Cortex of kidney (tissue), 1 donor: ENCODE measurements around the gene ELOB.
"Not testable (repeated sequence)": the region's sequence is repeated elsewhere in the genome, so short reads cannot be mapped to it uniquely, and the experiment has no call there.

Experiments used
- DNase-seq: peaks from one replicate; lab custom pipeline; 2025; lab: John Stamatoyannopoulos, UW

Gene ELOB

GRCh38 chr16:2748757-2749455 is 28.2 kb downstream of the ELOB start:
- no peak for DNase-seq

DNA sequence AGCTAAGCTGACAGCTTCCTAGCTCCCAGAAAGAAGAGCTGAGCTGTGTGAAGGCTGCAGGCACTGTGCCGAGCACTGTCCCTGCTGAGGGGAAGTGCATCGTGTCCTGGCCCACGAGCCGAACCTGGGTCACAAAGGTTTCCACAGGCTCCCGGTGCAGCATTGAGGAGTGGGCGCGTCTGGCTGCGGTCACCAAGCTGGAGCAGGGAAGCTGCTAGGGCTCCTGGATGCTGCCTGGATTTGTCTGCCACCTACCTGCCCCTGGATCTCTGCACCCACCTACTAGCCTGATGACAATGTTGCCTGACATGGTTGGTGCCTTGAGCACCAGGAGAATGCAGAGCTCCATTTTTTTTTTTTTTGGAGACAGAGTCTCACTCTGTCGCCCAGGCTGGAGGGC is 31.1 kb downstream of the ELOB start:
- no peak for DNase-seq

DNA sequence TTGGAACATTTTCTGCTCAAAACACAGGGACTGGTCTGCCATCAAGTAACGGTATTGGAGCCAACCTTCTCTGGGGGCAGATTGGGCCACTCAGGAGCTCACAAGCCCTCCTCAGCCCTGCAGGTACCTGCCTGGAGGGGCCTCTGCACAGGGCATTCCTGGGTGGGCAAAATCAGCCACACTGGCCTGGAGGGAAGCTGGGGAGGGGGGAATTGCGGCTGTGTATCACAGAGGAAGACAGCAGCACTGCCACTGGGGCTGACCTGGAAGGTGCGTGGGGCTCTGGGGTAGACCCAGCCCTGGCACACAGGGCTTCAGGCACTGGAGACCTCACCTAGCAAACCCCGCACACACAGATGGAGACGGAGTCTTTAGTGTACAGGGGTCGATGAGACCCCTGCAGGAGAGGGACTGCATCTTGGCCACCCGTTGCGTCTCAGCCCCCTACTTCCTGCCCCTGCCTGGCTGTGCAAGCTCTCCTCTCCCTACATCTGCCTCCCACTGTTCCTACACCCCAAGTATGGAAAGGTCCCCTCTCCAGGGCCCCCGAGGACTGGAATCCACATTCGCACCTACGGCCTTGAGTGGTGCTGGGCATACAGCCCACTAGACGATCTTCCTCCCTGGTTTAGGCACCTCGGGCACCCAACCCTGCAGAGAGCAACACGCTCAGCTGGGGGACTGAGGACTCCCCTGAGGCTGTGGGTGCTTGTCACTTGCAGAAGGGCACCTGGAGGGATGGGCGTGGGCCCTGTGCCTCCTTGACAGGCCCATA is 31.8 kb downstream of the ELOB start:
- no peak for DNase-seq

- DNase-seq: no peak
Measured at GRCh38 chr16:2744711-2745110, 32.4 kb downstream of the ELOB start.

- DNase-seq: no peak
Measured at GRCh38 chr16:2743007-2743810, 33.9 kb downstream of the ELOB start.

GRCh38 chr16:2742323-2743006 is 34.6 kb downstream of the ELOB start:
- no peak for DNase-seq

GRCh38 chr16:2741168-2741567 is 35.9 kb downstream of the ELOB start:
- no peak for DNase-seq

GRCh38 chr16:2740476-2740875 is 36.6 kb downstream of the ELOB start:
- DNase-seq: no peak

- DNase-seq: no peak
Measured at GRCh38 chr16:2739625-2740430, 37.3 kb downstream of the ELOB start.

GRCh38 chr16:2738615-2739014 is 38.5 kb downstream of the ELOB start:
- DNase-seq: no peak

DNA sequence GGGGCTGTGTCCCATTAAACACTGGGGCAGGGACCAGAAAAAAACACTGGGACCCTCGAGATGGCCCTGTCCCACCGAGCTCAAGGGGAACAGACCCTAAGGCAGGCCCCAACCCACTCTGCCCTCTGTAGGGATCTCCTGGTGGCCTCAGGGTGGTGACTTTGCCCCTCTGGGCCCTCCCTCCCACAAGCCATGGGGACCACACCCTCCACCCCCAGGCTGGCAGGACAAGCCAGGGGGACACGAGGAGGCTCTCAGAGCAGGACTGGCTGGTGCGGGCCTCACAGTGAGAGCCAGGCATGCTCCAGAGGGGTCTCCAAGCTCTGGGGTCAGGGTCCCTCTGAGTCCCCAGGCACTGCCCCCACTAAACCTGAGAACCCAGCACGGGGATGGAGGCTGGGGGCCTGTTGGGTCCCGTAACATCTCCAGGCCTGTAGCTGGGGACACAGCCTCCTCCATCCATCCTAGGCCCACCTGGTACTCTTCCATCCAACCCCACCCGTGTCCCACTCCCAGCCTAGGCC is 39.1 kb downstream of the ELOB start:
- no peak for DNase-seq

GRCh38 chr16:2737238-2737605 is 39.9 kb downstream of the ELOB start:
- no peak for DNase-seq

DNA sequence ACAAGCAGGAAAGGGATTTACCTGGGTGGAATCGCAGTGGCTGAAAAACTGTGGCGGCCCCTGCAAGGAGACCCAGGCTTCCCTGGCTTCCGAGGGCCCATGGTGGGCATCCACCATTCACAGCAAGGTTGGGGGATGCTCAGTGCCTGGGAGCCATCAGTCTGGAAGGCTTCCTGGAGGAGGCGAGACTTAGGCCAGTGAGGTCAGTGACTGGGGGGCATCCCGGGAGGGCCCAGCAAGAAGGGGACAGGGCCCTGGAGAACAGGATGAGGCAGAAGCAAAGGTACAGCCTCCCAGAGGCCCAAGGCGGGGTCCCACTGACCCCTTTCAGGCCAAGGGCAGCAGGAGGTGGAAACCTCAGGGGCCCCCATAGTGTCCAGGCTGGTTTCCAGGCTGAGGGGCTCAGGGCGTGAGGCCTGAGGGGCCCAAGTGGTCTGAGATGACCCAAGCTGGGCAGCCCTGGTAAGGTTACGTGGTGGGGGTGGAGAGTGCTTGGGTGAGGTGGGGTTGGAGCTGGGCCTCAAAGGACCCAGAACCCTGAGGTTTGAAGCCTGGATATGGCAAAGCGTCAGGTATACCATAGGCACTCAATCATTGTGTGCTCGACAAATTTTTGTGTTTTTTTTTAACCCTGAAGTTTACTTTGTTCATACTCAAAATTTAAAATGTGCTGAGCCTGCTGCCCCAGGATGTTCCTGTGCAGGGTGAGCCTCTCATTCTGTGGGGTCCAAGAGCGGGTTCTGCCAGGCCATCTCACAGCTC is 40.4 kb downstream of the ELOB start:
- DNase-seq: no peak

DNA sequence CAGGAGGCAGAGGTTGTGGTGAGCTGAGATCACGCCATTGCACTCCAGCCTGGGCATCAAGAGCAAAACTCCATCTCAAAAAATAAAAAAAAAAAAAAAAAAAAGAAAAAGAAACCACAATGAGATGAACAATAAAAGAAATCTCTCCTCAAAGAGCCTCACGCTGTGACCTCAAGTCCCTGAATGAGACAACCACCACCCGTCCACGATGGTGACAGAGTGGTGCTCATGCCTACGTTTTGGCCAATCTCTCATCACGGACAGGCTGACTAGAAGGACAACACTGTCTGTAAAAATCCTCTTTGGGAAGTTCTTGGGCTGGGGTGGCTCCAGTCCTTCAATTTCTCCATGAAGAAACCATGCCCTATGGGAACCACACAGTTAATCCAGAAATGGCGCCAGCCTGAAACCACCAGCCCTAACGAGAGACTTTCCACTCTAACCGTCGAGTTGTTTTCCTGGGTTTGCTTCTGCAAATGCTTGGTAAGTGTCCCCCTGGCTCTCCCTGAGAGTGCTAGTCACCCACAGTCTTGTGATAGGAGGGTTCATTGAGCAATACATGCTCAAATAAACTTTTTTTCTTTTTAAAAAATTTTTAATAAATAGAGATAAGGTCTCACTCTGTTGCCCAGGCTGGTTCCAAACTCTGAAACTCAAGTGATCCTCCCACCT is 42.1 kb downstream of the ELOB start:
- no peak for DNase-seq

GRCh38 chr16:2728034-2728433 is 49.0 kb downstream of the ELOB start:
- no peak for DNase-seq

DNA sequence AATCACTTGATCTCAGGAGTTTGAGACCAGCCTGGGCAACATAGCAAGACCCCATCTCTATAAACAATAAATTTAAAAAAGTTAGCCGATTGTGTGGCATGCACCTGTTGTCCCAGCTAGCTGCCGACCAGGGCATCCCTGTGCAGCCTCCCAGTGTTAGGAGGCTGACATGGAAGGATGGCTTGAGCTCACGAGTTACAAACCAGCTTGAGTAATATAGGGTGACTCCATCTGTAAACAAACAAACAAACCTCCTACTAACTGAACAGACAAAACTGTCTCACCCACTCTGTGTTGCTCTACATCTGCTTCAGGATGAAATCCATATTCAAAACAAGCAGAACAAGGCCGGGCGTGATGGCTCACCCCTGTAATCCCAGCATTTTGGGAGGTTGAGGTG is 50.2 kb downstream of the ELOB start:
- no peak for DNase-seq

DNA sequence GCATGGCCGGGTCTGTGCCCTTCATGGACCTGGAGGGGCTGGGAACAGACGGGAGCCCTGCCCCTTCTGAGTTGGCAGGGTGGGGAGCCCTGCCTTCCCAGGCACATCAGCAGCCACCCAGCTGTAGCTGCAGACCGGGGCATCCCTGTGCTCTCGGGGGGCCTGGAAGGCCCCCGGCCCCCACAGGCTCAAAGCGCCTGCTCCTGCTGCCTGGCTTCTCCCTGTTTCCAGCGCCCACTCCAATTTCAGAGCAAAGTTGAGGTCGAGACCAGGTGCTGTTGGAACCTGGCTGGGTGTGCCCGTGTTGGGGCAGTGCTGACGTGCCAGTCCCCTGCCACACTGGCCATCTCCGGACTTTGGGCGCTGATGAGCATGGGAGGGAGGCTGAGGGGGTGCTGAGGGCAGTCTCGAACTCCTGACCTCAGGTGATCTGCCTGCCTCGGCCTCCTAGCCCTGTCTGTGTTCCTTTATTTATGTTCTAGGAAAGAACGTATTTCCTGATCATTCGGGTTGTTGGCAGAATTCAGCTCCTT is 52.2 kb downstream of the ELOB start:
- DNase-seq: no peak

DNA sequence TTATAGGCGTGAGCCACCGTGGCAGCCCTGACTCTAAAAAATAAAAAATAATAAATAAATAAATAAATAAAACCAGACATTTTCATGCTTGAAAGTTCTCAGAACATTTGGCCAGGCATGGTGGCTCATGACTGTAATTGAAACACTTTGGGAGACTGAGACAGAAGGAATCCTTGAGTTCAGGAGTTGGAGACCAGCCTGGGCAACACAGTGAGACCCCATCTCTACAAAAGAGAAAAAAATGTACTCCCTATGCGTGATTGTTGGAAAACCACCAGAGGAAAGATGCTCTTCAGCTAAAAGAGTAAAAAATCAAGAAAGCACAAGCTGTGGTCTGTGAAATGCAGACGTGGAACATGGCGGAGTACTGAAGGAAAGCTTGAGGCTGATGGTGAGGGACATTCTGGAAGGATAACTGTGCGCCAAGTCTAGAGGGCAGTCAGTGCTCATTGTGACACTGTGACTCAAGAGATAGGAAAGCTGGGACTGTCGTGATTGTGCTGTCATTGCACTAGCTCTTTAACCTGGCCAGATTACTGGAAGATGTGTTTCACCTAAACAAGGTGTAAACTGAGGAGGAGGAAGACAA is 52.9 kb downstream of the ELOB start:
- DNase-seq: no peak

DNA sequence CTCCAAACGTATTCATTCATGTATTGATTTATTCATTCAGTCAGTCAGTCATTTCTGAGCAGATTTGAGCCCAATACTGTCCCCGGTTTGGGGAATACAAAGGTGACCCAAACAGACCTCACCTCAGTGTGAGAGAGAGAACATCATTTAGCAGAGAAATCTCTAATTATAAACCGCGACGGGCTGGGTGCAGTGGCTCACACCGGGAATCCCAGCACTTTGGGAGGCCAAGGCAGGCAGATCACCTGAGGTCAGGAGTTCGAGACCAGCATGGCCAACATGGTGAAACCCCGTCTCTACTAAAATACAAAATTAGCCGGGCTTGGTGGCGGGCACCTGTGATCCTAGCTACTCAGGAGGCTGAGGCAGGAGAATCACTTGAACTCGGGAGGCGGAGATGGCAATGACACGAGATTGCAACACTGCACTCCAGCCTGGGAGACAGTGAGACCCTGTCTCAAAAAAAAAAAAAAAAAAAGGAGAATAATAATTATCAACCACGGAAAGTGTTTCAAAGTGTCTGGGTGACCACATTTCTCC is 55.4 kb downstream of the ELOB start:
- DNase-seq: not testable (repeated sequence)
